GM12801 (cell line): ENCODE data around the gene ZNF354C.

Experiments used
- CTCF ChIP-seq: IDR thresholded peaks from one replicate; pipeline ENCODE4 v1.5.1; 2011; ENCODE audit warnings: control low read depth; ENCODE audit not compliant: insufficient read length; ENCODE audit errors: extremely low read depth

Gene ZNF354C

GRCh38 chr5:179115845-179116524, 55.8 kb downstream of the ZNF354C start:
- TF ChIP-seq CTCF: no peak

GRCh38 chr5:179118338-179118737, 58.2 kb downstream of the ZNF354C start:
- TF ChIP-seq CTCF: no peak

- TF ChIP-seq CTCF: no peak
Measured at GRCh38 chr5:179118756-179119414, 58.7 kb downstream of the ZNF354C start.

- no peak for TF ChIP-seq CTCF
Measured at GRCh38 chr5:179119415-179120170, 59.4 kb downstream of the ZNF354C start.

GRCh38 chr5:179120421-179120861, 60.3 kb downstream of the ZNF354C start:
- no peak for TF ChIP-seq CTCF

- TF ChIP-seq CTCF: no peak
Measured at GRCh38 chr5:179120951-179121666, 60.9 kb downstream of the ZNF354C start.

GRCh38 chr5:179121667-179122111, 61.5 kb downstream of the ZNF354C start:
- no peak for TF ChIP-seq CTCF
